ENCODE results near the gene MCF2L2. TPM values are rescaled to one million over a fixed set of nuclear protein-coding genes. Genes with fewer than 3 reads are reported as not detected.

The MCF2L2 gene
- total and polyA plus RNA-seq, 9 of the 15 experiments (the other 6 are each of a cell fraction or from before 2014, with no cell fraction given): 0.56 to 4.2 (median 3.0) TPM

- TF ChIP-seq ZNF584 (CRISPR knock-in tag; IDR thresholded peaks at IDR 0.05; ENCODE audit: low read depth) (peak; percentile 66; the same call in 1 of the 2 replicates), TCF7L2 (IDR thresholded peaks at IDR 0.05; ENCODE audit: low read depth, low read length) (no peak), ZNF175 (CRISPR knock-in tag; IDR thresholded peaks at IDR 0.05; ENCODE audit: low read depth) (peak; percentile 88), ZNF23 (CRISPR knock-in tag; IDR thresholded peaks at IDR 0.05) (no peak), STAT5B (CRISPR knock-in tag; IDR thresholded peaks at IDR 0.05) (no peak), BRF1 (IDR thresholded peaks at IDR 0.05; ENCODE audit: borderline replicate concordance, extremely low read depth, insufficient read length) (no peak), SMARCA4 (IDR thresholded peaks at IDR 0.05) (peak; percentile 32; the same call in 1 of the 2 replicates), PREB (CRISPR knock-in tag; IDR thresholded peaks at IDR 0.05) (no peak), ZNF589 (CRISPR knock-in tag; IDR thresholded peaks at IDR 0.05; ENCODE audit: low read depth) (peak; percentile 68; the same call in 1 of the 2 replicates), CEBPG (CRISPR knock-in tag; IDR thresholded peaks at IDR 0.05) (peak; percentile 77), CEBPG (tag; conservative IDR thresholded peaks at IDR 0.05 in 1 of 2, IDR thresholded peaks at IDR 0.05 in 1 of 2) (peak; percentile 40 to 92; a peak in 3 of 4 replicates), RBM39 (optimal IDR thresholded peaks at IDR 0.05; ENCODE audit: low read depth, low read length) (no peak), CTBP1 (IDR thresholded peaks at IDR 0.05; ENCODE audit: borderline replicate concordance) (no peak), U2AF2 (optimal IDR thresholded peaks at IDR 0.05; ENCODE audit: low read depth, low read length) (no peak), EP300 (IDR thresholded peaks at IDR 0.05; ENCODE audit: low read length) (peak; percentile 31; the same call in 1 of the 2 replicates), BRD9 (IDR thresholded peaks at IDR 0.05; ENCODE audit: low read depth, partially characterized antibody) (peak; percentile 29), MYC (IDR thresholded peaks at IDR 0.05; ENCODE audit: low read depth, low read length) (peak; percentile 65), MYC (CRISPR knock-in tag; IDR thresholded peaks at IDR 0.05; ENCODE audit: borderline replicate concordance, low read depth) (no peak), CEBPB (tag; IDR thresholded peaks at IDR 0.05) (no peak), ATF7 (IDR thresholded peaks at IDR 0.05) (peak; percentile 56; the same call in 1 of the 2 replicates), ZNF639 (CRISPR knock-in tag; conservative IDR thresholded peaks at IDR 0.05 in 1 of 2, IDR thresholded peaks at IDR 0.05 in 1 of 2) (no peak), ERF (CRISPR knock-in tag; IDR thresholded peaks at IDR 0.05) (no peak), ZNF311 (CRISPR knock-in tag; IDR thresholded peaks at IDR 0.05) (peak; percentile 74; the same call in 1 of the 2 replicates), SMAD4 (CRISPR knock-in tag; conservative IDR thresholded peaks at IDR 0.05) (peak; percentile 68), TRIM24 (IDR thresholded peaks at IDR 0.05) (peak; percentile 79 to 86; a peak in 2 of 4 replicates), NBN (IDR thresholded peaks at IDR 0.05; ENCODE audit: low read depth) (peak; percentile 33; the same call in 1 of the 2 replicates), DPF2 (IDR thresholded peaks at IDR 0.05) (peak; percentile 32; the same call in 1 of the 2 replicates), RBM15 (IDR thresholded peaks at IDR 0.05; ENCODE audit: insufficient read depth, low read length) (no peak), DMBX1 (CRISPR knock-in tag; IDR thresholded peaks at IDR 0.05; ENCODE audit: borderline replicate concordance) (peak; percentile 71; the same call in 1 of the 2 replicates)
These were observed 31.6 kb downstream of the MCF2L2 start (continued) for GRCh38 chr3:183396662-183397391.
